Small intestine (tissue), 7 donors: Measurements from ENCODE around the gene IGFBP4. TPM values are rescaled to one million over a fixed set of nuclear protein-coding genes. Genes with fewer than 3 reads are reported as not detected.

ENCODE experiments used
- DNase-seq, 2 donors: peaks; one replicate each; pipeline versions ENCODE4 v3.0.0 to v3.0.0-alpha.2; 2013
- FAIRE-seq: peaks from 2 replicates; lab custom pipeline; 2012; peaks lifted over from hg19 to GRCh38; lab: Jason Lieb, UNC
- H3K27ac ChIP-seq, 3 donors: one replicate each; pipeline ENCODE4 v1.5.1; 2013; ENCODE audit warnings: low read length in 2 of 3, mild to moderate bottlenecking in 2 of 3, control low read depth in 1 of 3, inconsistent platforms in 1 of 3, low read depth in 1 of 3, moderate library complexity in 1 of 3
- H3K27me3 ChIP-seq, 3 donors: one replicate each; pipeline ENCODE4 v1.6.1; 2013; ENCODE audit warnings: low read length in 3 of 3, inconsistent platforms in 1 of 3; ENCODE audit not compliant: control insufficient read depth in 3 of 3, insufficient read depth in 3 of 3
- H3K36me3 ChIP-seq, 3 donors: one replicate each; pipeline ENCODE4 v1.6.1; 2013; ENCODE audit warnings: low read length in 3 of 3, inconsistent platforms in 1 of 3, low read depth in 1 of 3, mild to moderate bottlenecking in 1 of 3, moderate library complexity in 1 of 3; ENCODE audit not compliant: control insufficient read depth in 3 of 3, insufficient read depth in 2 of 3
- H3K4me1 ChIP-seq, 3 donors: one replicate each; pipeline ENCODE4 v1.6.1; 2013; ENCODE audit warnings: low read length in 2 of 3, inconsistent platforms in 1 of 3, low read depth in 1 of 3, mild to moderate bottlenecking in 1 of 3, moderate library complexity in 1 of 3; ENCODE audit not compliant: control insufficient read depth in 3 of 3, insufficient read depth in 2 of 3
- H3K4me3 ChIP-seq, 3 donors: one replicate each; pipeline ENCODE4 v1.5.1; 2013; ENCODE audit warnings: low read length in 3 of 3, control low read depth in 1 of 3, inconsistent platforms in 1 of 3, low read depth in 1 of 3, mild to moderate bottlenecking in 1 of 3, moderate library complexity in 1 of 3
- H3K9me3 ChIP-seq, 2 donors: one replicate each; pipeline ENCODE4 v1.6.1; 2013; ENCODE audit warnings: low read depth in 1 of 2, low read length in 1 of 2; ENCODE audit not compliant: control insufficient read depth in 2 of 2, insufficient read depth in 1 of 2
- WGBS, 3 donors: extraction: QIAGEN DNeasy Blood & Tissue Kit; methylation state at CpG; one replicate each; pipeline ENCODE4 v1.1.7; 2013; 5-methylcytosine and 5-hydroxymethylcytosine counted together
- polyA plus RNA-seq, 4 donors: library from polyadenylated mRNA; stranded (reverse) in 3 of 4; unstranded in 1 of 4; fragments of 200-250 nt in 3 of 4; fragments of 120-200 nt in 1 of 4; gene quantifications; one replicate each; pipeline versions ENCODE4 v1.2.1 to v1.2.3, GENCODE V29; 2013
- donor health status: healthy with polysubstance abuse.
- donor health status: control.
- donor health status: control.
- donor health status: Bipolar disorder and iron deficiency.
- donor health status: healthy.

IGFBP4 gene
- polyA plus RNA-seq, 4 donors = 19.2 to 282 (median 40.1) TPM

GRCh38 chr17:40490982-40491381 is 47.7 kb downstream of the IGFBP4 start:
- no peak for DNase-seq

GRCh38 chr17:40491486-40491885 is 48.2 kb downstream of the IGFBP4 start:
- H3K27ac ChIP-seq = no peak overlapping the region
- FAIRE-seq (no peak), DNase-seq (no peak)
- WGBS, 3 donors = 68 to 71% (median 71%) methylated on average over 6 to 7 of the region's 7 CpGs
- H3K27me3 ChIP-seq = no peaks in the 10 kb centered on the region
- H3K4me3 ChIP-seq = no peak overlapping the region
- peaks cover 0 to 3% (median 0%) of the 10 kb centered on the region in 3 donors for H3K4me1 ChIP-seq
- H3K36me3 ChIP-seq = no peaks in the 10 kb centered on the region
- no peaks in the 10 kb centered on the region for H3K9me3 ChIP-seq

More at GRCh38 chr17:40490982-40491381, 47.7 kb downstream of the IGFBP4 start:
- H3K4me3 ChIP-seq = no peak overlapping the region
- no peak for FAIRE-seq
- H3K36me3 ChIP-seq = no peaks in the 10 kb centered on the region
- H3K4me1 ChIP-seq = peaks cover 0 to 3% (median 0%) of the 10 kb centered on the region in 3 donors
- no peaks in the 10 kb centered on the region for H3K9me3 ChIP-seq
- no peak overlapping the region for H3K27ac ChIP-seq
- peaks cover 0 to 4% (median 0%) of the 10 kb centered on the region in 3 donors for H3K27me3 ChIP-seq
- 84 to 89% (median 88%) methylated on average over 2 of the region's 2 CpGs for WGBS, 3 donors

DNA sequence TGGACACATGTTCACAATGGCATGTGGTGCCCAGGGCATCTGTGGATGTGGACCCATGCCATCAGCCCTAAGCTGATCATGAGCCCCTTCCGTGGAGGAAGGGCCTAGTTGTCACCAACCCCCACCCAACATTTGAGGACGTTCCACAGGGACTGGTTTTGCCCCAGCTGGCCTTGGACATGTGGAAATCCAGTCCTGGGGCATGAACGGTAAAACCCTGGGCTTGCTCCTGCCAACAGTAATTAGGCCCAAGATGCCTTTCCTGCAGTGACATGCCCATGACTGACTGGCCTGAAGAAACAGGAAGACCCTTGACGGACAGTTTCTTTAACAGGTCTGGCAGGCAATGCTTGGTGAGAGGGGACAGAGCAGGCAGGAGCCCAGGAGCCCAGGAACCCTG is 50.4 kb downstream of the IGFBP4 start:
- DNase-seq (no peak), FAIRE-seq (no peak)
- Histone ChIP-seq H3K9me3 (no peaks in the 10 kb centered on the region), H3K4me1 (peaks cover 0 to 4% (median 0%) of the 10 kb centered on the region in 3 donors), H3K4me3 (no peak overlapping the region), H3K36me3 (no peaks in the 10 kb centered on the region), H3K27ac (no peak overlapping the region), H3K27me3 (no peaks in the 10 kb centered on the region)
- WGBS, 3 donors = 80 to 84% (median 82%) methylated on average over 4 of the region's 4 CpGs

DNA sequence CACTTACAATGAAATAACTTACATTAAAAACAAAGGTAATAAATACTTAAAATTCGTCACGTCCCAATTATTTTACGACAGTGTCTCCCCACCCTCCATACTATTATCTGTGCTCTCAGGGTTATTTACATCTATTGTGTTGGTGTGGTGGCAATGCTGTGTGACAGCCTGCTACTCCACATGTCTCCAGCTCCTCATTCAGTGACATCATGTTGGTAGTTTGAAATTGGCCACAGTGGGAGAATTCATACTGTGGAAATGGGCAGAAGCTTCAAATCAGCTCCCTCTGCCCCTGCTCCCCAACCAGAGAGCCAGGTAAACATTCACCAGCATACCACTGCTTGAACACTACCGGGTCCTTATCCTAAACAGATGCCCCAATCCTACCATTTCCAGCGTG is 51.9 kb downstream of the IGFBP4 start:
- WGBS, 3 donors = 69 to 79% (median 71%) methylated on average over 5 of the region's 5 CpGs
- Histone ChIP-seq H3K4me1 (peaks cover 0 to 11% (median 2%) of the 10 kb centered on the region in 3 donors), H3K27me3 (peaks cover 0 to 3% (median 0%) of the 10 kb centered on the region in 3 donors), H3K9me3 (no peaks in the 10 kb centered on the region), H3K27ac (no peak overlapping the region), H3K4me3 (no peak overlapping the region), H3K36me3 (no peaks in the 10 kb centered on the region)
- DNase-seq (no peak), FAIRE-seq (no peak)

DNA sequence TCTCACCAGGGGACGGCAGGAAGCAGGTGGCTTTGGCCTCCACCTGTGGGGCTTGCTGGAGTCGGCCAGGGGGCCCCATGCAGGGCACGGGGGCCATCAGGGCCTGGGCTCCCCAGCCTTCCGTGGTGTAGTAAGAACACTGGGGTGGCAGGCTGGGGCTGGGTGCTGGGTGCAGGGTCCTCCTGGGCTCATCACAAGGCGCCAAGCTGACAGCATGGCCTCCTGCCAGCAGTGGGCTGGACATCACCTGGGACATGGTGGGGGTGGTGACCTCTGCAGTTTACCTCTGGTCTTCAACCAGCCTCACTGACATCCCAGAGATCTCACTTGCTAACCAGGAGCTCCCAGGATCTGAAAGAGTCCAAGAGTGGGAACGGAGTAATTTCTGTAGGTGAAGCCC is 52.9 kb downstream of the IGFBP4 start:
- Histone ChIP-seq H3K9me3 (no peaks in the 10 kb centered on the region), H3K27ac (no peak overlapping the region), H3K36me3 (no peaks in the 10 kb centered on the region), H3K4me1 (peaks cover 0 to 12% (median 2%) of the 10 kb centered on the region in 3 donors), H3K4me3 (no peak overlapping the region), H3K27me3 (peaks cover 0 to 7% (median 0%) of the 10 kb centered on the region in 3 donors)
- WGBS, 3 donors = 85 to 92% (median 87%) methylated on average over 5 to 6 of the region's 6 CpGs
- FAIRE-seq (no peak), DNase-seq (no peak)

GRCh38 chr17:40496634-40497420 is 53.6 kb downstream of the IGFBP4 start:
- no peak overlapping the region for H3K27ac ChIP-seq
- H3K4me3 ChIP-seq = no peak overlapping the region
- WGBS, 3 donors = 67 to 74% (median 73%) methylated on average over 8 to 9 of the region's 9 CpGs
- H3K27me3 ChIP-seq = peaks cover 0 to 7% (median 0%) of the 10 kb centered on the region in 3 donors
- DNase-seq = no peak
- FAIRE-seq = no peak
- H3K4me1 ChIP-seq = peaks cover 0 to 12% (median 2%) of the 10 kb centered on the region in 3 donors
- no peaks in the 10 kb centered on the region for H3K36me3 ChIP-seq
- no peaks in the 10 kb centered on the region for H3K9me3 ChIP-seq

DNA sequence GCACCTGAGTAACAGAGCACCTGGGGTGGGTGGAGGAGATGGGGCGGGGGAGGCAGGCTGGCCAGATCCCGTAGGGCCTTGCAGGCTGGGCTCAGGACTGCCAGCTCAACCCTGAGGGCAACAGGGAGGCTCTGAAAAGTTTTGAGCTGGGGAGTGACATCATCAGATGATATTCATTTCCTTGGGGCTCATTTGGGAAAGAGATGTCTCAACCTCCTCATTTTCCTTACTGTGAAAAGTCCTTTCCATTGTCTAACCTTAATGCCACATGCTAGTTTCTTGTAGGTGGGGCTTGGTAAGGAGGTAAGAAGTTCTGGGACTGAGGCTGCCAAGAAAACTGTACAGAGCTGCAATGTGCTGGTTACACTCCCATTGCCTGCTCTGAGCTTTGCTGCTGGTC is 54.4 kb downstream of the IGFBP4 start:
- Histone ChIP-seq H3K27me3 (peaks cover 0 to 7% (median 0%) of the 10 kb centered on the region in 3 donors), H3K4me3 (no peak overlapping the region), H3K27ac (no peak overlapping the region), H3K4me1 (peaks cover 0 to 12% (median 2%) of the 10 kb centered on the region in 3 donors), H3K36me3 (no peaks in the 10 kb centered on the region), H3K9me3 (no peaks in the 10 kb centered on the region)
- FAIRE-seq (no peak), DNase-seq (no peak)
- WGBS, 3 donors = 64 to 78% (median 77%) methylated on average over 2 of the region's 2 CpGs

GRCh38 chr17:40498281-40499084 is 55.2 kb downstream of the IGFBP4 start:
- no peaks in the 10 kb centered on the region for H3K9me3 ChIP-seq
- H3K4me1 ChIP-seq = peaks cover 0 to 12% (median 2%) of the 10 kb centered on the region in 3 donors
- H3K27ac ChIP-seq = peak overlapping the region in 1 of 3 donors; percentile 35
- H3K36me3 ChIP-seq = no peaks in the 10 kb centered on the region
- peaks cover 0 to 7% (median 0%) of the 10 kb centered on the region in 3 donors for H3K27me3 ChIP-seq
- no peak for DNase-seq
- 41 to 62% (median 60%) methylated on average over 9 of the region's 9 CpGs for WGBS, 3 donors
- FAIRE-seq = no peak
- H3K4me3 ChIP-seq = no peak overlapping the region
